CD4-positive, alpha-beta T cell treated with Interleukin-10 for 1 hour (primary cell): ENCODE measurements around the gene METTL18.
"Not testable (repeated sequence)": the region's sequence is repeated elsewhere in the genome, so short reads cannot be mapped to it uniquely, and the experiment has no call there.

Experiments
- DNase-seq: peaks from one replicate; pipeline ENCODE4 v3.0.0-alpha.2; 2020

Gene METTL18

GRCh38 chr1:169794530-169795416 is at the start of gene METTL18:
Gene METTL18 (minus strand): TSS chr1:169794907. CDS start chr1:169793695, 1,212 bp downstream.
- peak; percentile 94 for DNase-seq

GRCh38 chr1:169838942-169839341 is 44.2 kb upstream of the METTL18 start:
- no peak for DNase-seq

- DNase-seq: no peak
These were observed 41.5 kb upstream of the METTL18 start for GRCh38 chr1:169836198-169836597.

GRCh38 chr1:169835647-169836046 is 40.9 kb upstream of the METTL18 start:
- no peak for DNase-seq

- no peak for DNase-seq
These were observed 40.2 kb upstream of the METTL18 start for GRCh38 chr1:169834869-169835268.

- DNase-seq: no peak
These were observed 38.6 kb upstream of the METTL18 start for GRCh38 chr1:169833179-169833901.

- no peak for DNase-seq
These were observed 35.0 kb upstream of the METTL18 start for GRCh38 chr1:169829671-169830070.

GRCh38 chr1:169824153-169824552 is 29.4 kb upstream of the METTL18 start:
- no peak for DNase-seq

GRCh38 chr1:169821500-169821899 is 26.8 kb upstream of the METTL18 start:
- DNase-seq: no peak

- DNase-seq: no peak
These were observed 21.9 kb upstream of the METTL18 start for GRCh38 chr1:169816617-169817016.

GRCh38 chr1:169814265-169814664 is 19.6 kb upstream of the METTL18 start:
- DNase-seq: peak; percentile 5

- DNase-seq: no peak
These were observed 17.4 kb upstream of the METTL18 start for GRCh38 chr1:169812131-169812530.

GRCh38 chr1:169811418-169812035 is 16.8 kb upstream of the METTL18 start:
- not testable (repeated sequence) for DNase-seq

GRCh38 chr1:169809370-169810095 is 14.8 kb upstream of the METTL18 start:
- peak; percentile 62 for DNase-seq

GRCh38 chr1:169804941-169805340 is 10.2 kb upstream of the METTL18 start:
- no peak for DNase-seq

- DNase-seq: no peak
These were observed 8.2 kb upstream of the METTL18 start for GRCh38 chr1:169802888-169803287.

GRCh38 chr1:169797281-169797680 is 2.6 kb upstream of the METTL18 start:
- no peak for DNase-seq

GRCh38 chr1:169796274-169796810 is 1.6 kb upstream of the METTL18 start:
- no peak for DNase-seq

GRCh38 chr1:169795687-169796086 is 980 bp upstream of the METTL18 start:
- DNase-seq: peak; percentile 14

GRCh38 chr1:169793730-169794129 is 977 bp downstream of the METTL18 start:
- no peak for DNase-seq

GRCh38 chr1:169788402-169788801 is 6.3 kb downstream of the METTL18 start:
- DNase-seq: no peak

GRCh38 chr1:169786974-169787373 is 7.7 kb downstream of the METTL18 start:
- no peak for DNase-seq

GRCh38 chr1:169785267-169785666 is 9.4 kb downstream of the METTL18 start:
- DNase-seq: no peak
